K562 (cell line): ENCODE measurements around the gene SORCS1. TPM values are rescaled to one million over a fixed set of nuclear protein-coding genes. Genes with fewer than 3 reads are reported as not detected.

Source experiments
- ATAC-seq: fragments of 200-7000 bp; cut with Tn5 transposase; 3 replicates; pipeline ENCODE4 v1.9.1; 2020; ENCODE audit warnings: moderate library complexity
- BruUV-seq: library from RNA; stranded (reverse); fragments of 400-500 nt; replicated peaks from 2 replicates; lab custom pipeline; 2021; lab: Mats Ljungman, UMichigan
- CTCF ChIA-PET: fragments of 300-600 bp; formaldehyde crosslinking; extraction: SDS; loops from one replicate; lab custom pipeline; 2021; ENCODE audit warnings: low intra/inter-chr PET ratio; lab: Yijun Ruan, JAX
- POLR2A ChIA-PET: fragments of 300-600, 350-650 bp; sonication (Branson Sonifier 250); formaldehyde crosslinking; extraction: SDS; loops from one replicate; lab custom pipeline; 2021; ENCODE audit warnings: antibody characterized with exemption, inconsistent platforms; lab: Yijun Ruan, JAX
- DNase-seq, 4 experiments: peaks; one replicate each; pipeline versions ENCODE4 v3.0.0 to v3.0.0-alpha.2; 2011 to 2018; ENCODE audit warnings: low spot score in 3 of 4, mixed read lengths in 3 of 4; ENCODE audit errors: extremely low read depth in 1 of 4
- FAIRE-seq: peaks from 2 replicates; lab custom pipeline; 2011; peaks lifted over from hg19 to GRCh38; lab: Jason Lieb, UNC
- H2AFZ ChIP-seq: 2 replicates; pipeline ENCODE4 v1.6.0; 2011; ENCODE audit warnings: low read depth, low read length, control low read depth, inconsistent platforms
- H3K27ac ChIP-seq: fragments of 200-600 bp; 3 replicates; pipeline ENCODE4 v1.8.0; 2011; ENCODE audit warnings: low read depth, mild to moderate bottlenecking, control low read depth, inconsistent platforms, low read length, moderate library complexity, mixed read lengths; ENCODE audit errors: extremely low read depth
- H3K27me3 ChIP-seq, 2 experiments: fragments of 300-600 bp in 1 of 2; 2 replicates in 1 of 2; 3 replicates in 1 of 2; pipeline versions ENCODE4 v1.6.0 to v1.8.0; 2011; ENCODE audit warnings: inconsistent platforms in 2 of 2, low read length in 2 of 2, mild to moderate bottlenecking in 1 of 2, mixed read lengths in 1 of 2, moderate library complexity in 1 of 2; ENCODE audit not compliant: control insufficient read depth in 2 of 2, insufficient read depth in 2 of 2
- H3K36me3 ChIP-seq: fragments of 300-600 bp; 3 replicates; pipeline ENCODE4 v1.8.0; 2011; ENCODE audit warnings: mild to moderate bottlenecking, low read length, inconsistent platforms; ENCODE audit not compliant: control insufficient read depth, insufficient read depth
- H3K4me1 ChIP-seq, 2 experiments: fragments of 200-600 bp in 1 of 2; replicated peaks in 1 of 2; 2 replicates in 1 of 2; 3 replicates in 1 of 2; pipeline versions ENCODE4 v1.5.1 to v1.8.0; 2011; ENCODE audit warnings: inconsistent platforms in 2 of 2, low read length in 2 of 2, mild to moderate bottlenecking in 1 of 2, mixed read lengths in 1 of 2, moderate library complexity in 1 of 2; ENCODE audit not compliant: control insufficient read depth in 2 of 2, insufficient read depth in 2 of 2
- H3K4me2 ChIP-seq: 2 replicates; pipeline ENCODE4 v1.6.1; 2011; ENCODE audit warnings: low read length, control low read depth, inconsistent platforms, mixed read lengths; ENCODE audit not compliant: insufficient read depth
- H3K4me3 ChIP-seq: fragments of 200-600 bp; sonication (generic), shearing (Covaris generic); 2 replicates; pipeline ENCODE4 v1.5.1; 2016; ENCODE audit warnings: control low read depth, inconsistent platforms
- H3K79me2 ChIP-seq: fragments of 200-600 bp; 3 replicates; pipeline ENCODE4 v1.8.0; 2011; ENCODE audit warnings: low read length, inconsistent platforms; ENCODE audit not compliant: control insufficient read depth, insufficient read depth
- H3K9ac ChIP-seq, 2 experiments: 2 replicates each; pipeline versions ENCODE4 v1.6.0 to v1.6.1; 2011; ENCODE audit warnings: low read depth in 2 of 2, low read length in 2 of 2, control low read depth in 1 of 2, inconsistent platforms in 1 of 2, mild to moderate bottlenecking in 1 of 2, mixed read lengths in 1 of 2; ENCODE audit not compliant: insufficient read depth in 1 of 2
- H3K9me1 ChIP-seq: one replicate; pipeline ENCODE4 v1.6.0; 2011; ENCODE audit warnings: inconsistent platforms, mild to moderate bottlenecking, low read length, moderate library complexity; ENCODE audit not compliant: control insufficient read depth, insufficient read depth
- H3K9me3 ChIP-seq: replicated peaks from 2 replicates; pipeline ENCODE4 v1.5.1; 2011; ENCODE audit warnings: low read depth, low read length, inconsistent platforms; ENCODE audit not compliant: control insufficient read depth, insufficient read depth
- H4K20me1 ChIP-seq: replicated peaks from 2 replicates; pipeline ENCODE4 v1.6.1; 2011; ENCODE audit warnings: low read length, inconsistent platforms, mixed read lengths; ENCODE audit not compliant: control insufficient read depth, insufficient read depth
- CSDE1 ChIP-seq, 2 experiments: fragments of 450-650 bp; IDR thresholded peaks; 2 replicates each; pipeline ENCODE4 v1.6.1; 2016; ENCODE audit warnings: mild to moderate bottlenecking in 1 of 2
- DIDO1 ChIP-seq: fragments of 450-650 bp; IDR thresholded peaks from 2 replicates; pipeline ENCODE4 v1.6.1; 2016; ENCODE audit warnings: low read depth, missing biosample characterization, missing genetic modification characterization
- GTF2E2 ChIP-seq: fragments of 200-800 bp; sonication (Bioruptor generic); IDR thresholded peaks from 2 replicates; pipeline ENCODE4 v1.6.1; 2016; ENCODE audit warnings: missing genetic modification characterization, missing compliant biosample characterization
- L3MBTL2 ChIP-seq: fragments of 450-650 bp; IDR thresholded peaks from 2 replicates; pipeline ENCODE4 v1.6.1; 2016; ENCODE audit warnings: mild to moderate bottlenecking, moderate library complexity
- SMAD4 ChIP-seq: fragments of 250-450 bp; sonication (Bioruptor Pico); conservative IDR thresholded peaks from 2 replicates; pipeline ENCODE4 v1.8.0; 2021; ENCODE audit warnings: inconsistent platforms, mild to moderate bottlenecking, moderate library complexity
- ZKSCAN8 ChIP-seq: fragments of 200-800 bp; sonication (Bioruptor generic); IDR thresholded peaks from 2 replicates; pipeline ENCODE4 v1.6.1; 2016; ENCODE audit warnings: missing genetic modification characterization, missing compliant biosample characterization
- ZNF589 ChIP-seq: fragments of 200-800 bp; sonication (Bioruptor generic); IDR thresholded peaks from 2 replicates; pipeline ENCODE4 v1.6.1; 2016; ENCODE audit warnings: low read depth, missing genetic modification characterization, missing compliant biosample characterization
- ZNF655 ChIP-seq: fragments of 250-450 bp; sonication (Bioruptor Pico); IDR thresholded peaks from 2 replicates; pipeline ENCODE4 v1.5.0; 2021
- ZNF830 ChIP-seq: fragments of 250-450 bp; sonication (Bioruptor Pico); IDR thresholded peaks from 2 replicates; pipeline ENCODE4 v1.5.0; 2021; ENCODE audit warnings: mild to moderate bottlenecking
- WGBS: fragments of 100-300 bp; shearing (Covaris generic); methylation state at CpG from one replicate; pipeline ENCODE4 v1.1.6; 2016; ENCODE audit warnings: low coverage, mixed read lengths; ENCODE audit not compliant: insufficient coverage; ENCODE audit errors: missing lambda C conversion rate; 5-methylcytosine and 5-hydroxymethylcytosine counted together
- in situ Hi-C: fragments of 300-500 bp; cut with MboI; formaldehyde crosslinking; loops from 4 replicates; pipeline ENCODE4 v1.15.0; 2018; ENCODE audit warnings: inconsistent platforms, mixed read lengths
- intact Hi-C: fragments of 100-400 bp; cut with micrococcal nuclease; formaldehyde crosslinking; loops from 2 replicates; pipeline ENCODE4 v1.14.2; 2022
- polyA plus RNA-seq, 8 experiments: library from polyadenylated mRNA; depleted of rRNA in 4 of 8; stranded (reverse) in 5 of 8; unstranded in 3 of 8; fragments of >200 nt; fragmentation: Nextera tagmentation in 2 of 8; fragmentation: Illumina TruSeq in 1 of 8; extraction: Ambion mirVana in 2 of 8; extraction: Trizol in 1 of 8; gene quantifications; 2 replicates each; pipeline versions ENCODE4 v1.2.1 to v1.2.3, GENCODE V29; 2011 to 2014; ENCODE audit warnings: inconsistent platforms in 1 of 8, missing spikeins in 1 of 8
- total RNA-seq, 7 experiments: library from RNA; depleted of rRNA in 6 of 7; stranded (reverse); fragments of >200 nt in 6 of 7; fragmentation: Illumina TruSeq in 2 of 7; extraction: Trizol in 2 of 7; gene quantifications; 2 replicates each; pipeline versions ENCODE4 v1.2.1 to v1.2.3, GENCODE V29; 2011 to 2021; ENCODE audit warnings: low replicate concordance in 1 of 7
- TF ChIP-seq, protein P1 (sequence below): fragments of 250-450 bp; sonication (Bioruptor Pico); IDR thresholded peaks from 2 replicates; pipeline ENCODE4 v1.8.0; 2021; ENCODE audit warnings: borderline replicate concordance, mild to moderate bottlenecking, moderate library complexity; ENCODE audit not compliant: poor library complexity, severe bottlenecking
- TF ChIP-seq, protein P2 (sequence below): fragments of 450-650 bp; IDR thresholded peaks from 2 replicates; pipeline ENCODE4 v1.6.1; 2017; ENCODE audit warnings: antibody characterized with exemption, mild to moderate bottlenecking
- TF ChIP-seq, protein P3 (sequence below): fragments of 200-800 bp; sonication (Bioruptor generic); IDR thresholded peaks from 2 replicates; pipeline ENCODE4 v1.6.1; 2017; ENCODE audit warnings: missing genetic modification characterization, missing compliant biosample characterization

Gene SORCS1
- total and polyA plus RNA-seq, 9 of the 15 experiments (the other 6 are each of a cell fraction or from before 2014, with no cell fraction given), result 1.5 to 3.9 (median 2.7) TPM

DNA sequence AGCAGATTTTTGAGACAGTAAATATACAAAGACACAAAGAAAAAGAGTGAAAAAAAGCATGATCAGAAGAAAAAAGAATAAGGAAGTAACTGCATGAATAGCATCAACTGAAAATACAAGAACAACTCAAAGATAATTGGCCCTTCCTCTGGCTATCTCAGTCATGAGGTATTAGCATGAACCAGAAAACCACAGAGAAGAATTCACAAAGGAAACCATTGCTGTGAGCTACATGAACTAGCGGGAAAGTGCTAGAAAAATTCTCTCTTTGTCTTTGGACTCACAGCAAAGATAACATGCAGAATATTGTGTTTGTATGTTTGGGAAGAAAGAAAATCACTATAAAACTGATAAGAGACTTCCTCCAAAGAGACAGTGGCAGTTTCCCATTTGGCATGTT is 82.9 kb downstream of the SORCS1 start:
- Histone ChIP-seq H3K27ac (peak overlapping the region; percentile 33; the same call in 1 of the 3 replicates), H3K79me2 (no peaks in the 10 kb centered on the region), H4K20me1 (no peaks in the 10 kb centered on the region), H2AFZ (peak overlapping the region; percentile 83), H3K9me1 (no peaks in the 10 kb centered on the region), H3K4me3 (no peak overlapping the region), H3K4me1 (peaks cover 8 to 26% of the 10 kb centered on the region in 2 experiments), H3K9ac (no peak overlapping the region), H3K27me3 (no peaks in the 10 kb centered on the region), H3K9me3 (no peaks in the 10 kb centered on the region), H3K4me2 (no peak overlapping the region), H3K36me3 (no peaks in the 10 kb centered on the region)
- intact Hi-C loops (loop anchor here (2.0 kb wide), 1 partner anchor 59 kb away; no protein-coding TSS in a partner anchor), in situ Hi-C loops (no loop called here)
- WGBS, result 27% methylated on average over 1 of the region's 1 CpG
- peak in 1 of 4 experiments; percentile 25 for DNase-seq
- peak; percentile 26 for FAIRE-seq
- peak; percentile 32; the same call in 1 of the 3 replicates for ATAC-seq
- ChIA-PET POLR2A (no interaction called here), CTCF (no interaction called here)
- BruUV-seq, result no TSS peak
- peak; percentile 19; the same call in 1 of the 2 replicates for TF ChIP-seq ZNF589 (CRISPR knock-in tag)
- no peak for TF ChIP-seq ZNF830
- TF ChIP-seq, protein P1, sequence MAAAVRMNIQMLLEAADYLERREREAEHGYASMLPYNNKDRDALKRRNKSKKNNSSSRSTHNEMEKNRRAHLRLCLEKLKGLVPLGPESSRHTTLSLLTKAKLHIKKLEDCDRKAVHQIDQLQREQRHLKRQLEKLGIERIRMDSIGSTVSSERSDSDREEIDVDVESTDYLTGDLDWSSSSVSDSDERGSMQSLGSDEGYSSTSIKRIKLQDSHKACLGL (CRISPR knock-in tag), result no peak
- 0 out of 2 replicates have a peak, but pooled peaks have one; percentile 37 for TF ChIP-seq SMAD4 (CRISPR knock-in tag)
- no peak for TF ChIP-seq ZNF655
- TF ChIP-seq L3MBTL2, result peak; percentile 39; the same call in 1 of the 2 replicates
- 0 out of 2 replicates have a peak, but pooled peaks have one; percentile 23 for TF ChIP-seq ZKSCAN8 (CRISPR knock-in tag)
- TF ChIP-seq, protein P2, sequence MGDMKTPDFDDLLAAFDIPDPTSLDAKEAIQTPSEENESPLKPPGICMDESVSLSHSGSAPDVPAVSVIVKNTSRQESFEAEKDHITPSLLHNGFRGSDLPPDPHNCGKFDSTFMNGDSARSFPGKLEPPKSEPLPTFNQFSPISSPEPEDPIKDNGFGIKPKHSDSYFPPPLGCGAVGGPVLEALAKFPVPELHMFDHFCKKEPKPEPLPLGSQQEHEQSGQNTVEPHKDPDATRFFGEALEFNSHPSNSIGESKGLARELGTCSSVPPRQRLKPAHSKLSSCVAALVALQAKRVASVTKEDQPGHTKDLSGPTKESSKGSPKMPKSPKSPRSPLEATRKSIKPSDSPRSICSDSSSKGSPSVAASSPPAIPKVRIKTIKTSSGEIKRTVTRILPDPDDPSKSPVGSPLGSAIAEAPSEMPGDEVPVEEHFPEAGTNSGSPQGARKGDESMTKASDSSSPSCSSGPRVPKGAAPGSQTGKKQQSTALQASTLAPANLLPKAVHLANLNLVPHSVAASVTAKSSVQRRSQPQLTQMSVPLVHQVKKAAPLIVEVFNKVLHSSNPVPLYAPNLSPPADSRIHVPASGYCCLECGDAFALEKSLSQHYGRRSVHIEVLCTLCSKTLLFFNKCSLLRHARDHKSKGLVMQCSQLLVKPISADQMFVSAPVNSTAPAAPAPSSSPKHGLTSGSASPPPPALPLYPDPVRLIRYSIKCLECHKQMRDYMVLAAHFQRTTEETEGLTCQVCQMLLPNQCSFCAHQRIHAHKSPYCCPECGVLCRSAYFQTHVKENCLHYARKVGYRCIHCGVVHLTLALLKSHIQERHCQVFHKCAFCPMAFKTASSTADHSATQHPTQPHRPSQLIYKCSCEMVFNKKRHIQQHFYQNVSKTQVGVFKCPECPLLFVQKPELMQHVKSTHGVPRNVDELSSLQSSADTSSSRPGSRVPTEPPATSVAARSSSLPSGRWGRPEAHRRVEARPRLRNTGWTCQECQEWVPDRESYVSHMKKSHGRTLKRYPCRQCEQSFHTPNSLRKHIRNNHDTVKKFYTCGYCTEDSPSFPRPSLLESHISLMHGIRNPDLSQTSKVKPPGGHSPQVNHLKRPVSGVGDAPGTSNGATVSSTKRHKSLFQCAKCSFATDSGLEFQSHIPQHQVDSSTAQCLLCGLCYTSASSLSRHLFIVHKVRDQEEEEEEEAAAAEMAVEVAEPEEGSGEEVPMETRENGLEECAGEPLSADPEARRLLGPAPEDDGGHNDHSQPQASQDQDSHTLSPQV, result peak; percentile 48; the same call in 1 of the 2 replicates
- TF ChIP-seq DIDO1 (tag), result no peak
- no peak for TF ChIP-seq CSDE1 (IDR thresholded peaks at IDR 0.05)
- TF ChIP-seq, protein P3, sequence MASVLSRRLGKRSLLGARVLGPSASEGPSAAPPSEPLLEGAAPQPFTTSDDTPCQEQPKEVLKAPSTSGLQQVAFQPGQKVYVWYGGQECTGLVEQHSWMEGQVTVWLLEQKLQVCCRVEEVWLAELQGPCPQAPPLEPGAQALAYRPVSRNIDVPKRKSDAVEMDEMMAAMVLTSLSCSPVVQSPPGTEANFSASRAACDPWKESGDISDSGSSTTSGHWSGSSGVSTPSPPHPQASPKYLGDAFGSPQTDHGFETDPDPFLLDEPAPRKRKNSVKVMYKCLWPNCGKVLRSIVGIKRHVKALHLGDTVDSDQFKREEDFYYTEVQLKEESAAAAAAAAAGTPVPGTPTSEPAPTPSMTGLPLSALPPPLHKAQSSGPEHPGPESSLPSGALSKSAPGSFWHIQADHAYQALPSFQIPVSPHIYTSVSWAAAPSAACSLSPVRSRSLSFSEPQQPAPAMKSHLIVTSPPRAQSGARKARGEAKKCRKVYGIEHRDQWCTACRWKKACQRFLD (CRISPR knock-in tag), result 0 out of 2 replicates have a peak, but pooled peaks have one; percentile 16
- peak; percentile 71; the same call in 1 of the 2 replicates for TF ChIP-seq GTF2E2
